ENCODE data around the gene CEP350.

Gene CEP350

GRCh38 chr1:180070286-180070685, 115.7 kb downstream of the CEP350 start:
- no peak for DNase-seq

- no peak for DNase-seq
Observed at GRCh38 chr1:180071759-180072158, 117.1 kb downstream of the CEP350 start.

- no peak for DNase-seq
Observed at GRCh38 chr1:180080439-180080838, 125.8 kb downstream of the CEP350 start.

DNA sequence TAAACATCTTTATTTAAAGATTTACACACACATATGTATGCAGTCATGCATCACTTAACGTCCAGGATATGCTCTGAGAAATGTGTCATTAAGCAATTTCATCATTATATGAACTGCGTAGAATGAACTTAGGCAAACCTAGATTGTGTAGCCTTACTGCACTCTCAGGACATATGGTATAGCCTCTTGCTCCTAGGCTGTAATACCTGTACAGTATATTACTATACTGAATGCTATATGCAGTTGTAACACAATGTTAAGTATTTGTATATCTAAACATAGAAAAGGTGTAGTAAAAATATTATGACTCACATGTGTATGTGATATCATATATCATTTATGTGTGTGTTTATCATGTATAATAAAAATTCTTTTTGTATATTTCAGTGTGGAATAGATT, 126.9 kb downstream of the CEP350 start:
- DNase-seq: no peak

DNA sequence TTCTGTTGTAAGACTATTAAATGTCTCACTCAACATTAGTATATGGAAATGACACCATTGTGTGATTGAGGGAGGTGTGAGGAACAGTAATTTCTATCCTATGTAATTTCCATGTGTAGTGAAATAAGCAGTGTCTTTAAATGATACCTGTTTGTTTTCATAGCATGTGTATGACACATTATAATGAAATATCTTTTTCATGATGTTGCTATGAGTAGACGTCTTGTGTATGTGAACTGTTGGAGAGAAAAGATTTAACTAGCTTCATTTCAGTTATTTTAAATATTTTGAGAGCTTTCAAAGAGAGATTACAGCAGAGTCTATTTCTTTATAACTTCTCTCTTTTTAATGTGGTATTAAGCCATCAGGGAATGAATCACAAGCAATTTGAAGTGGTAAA, 128.6 kb downstream of the CEP350 start:
- DNase-seq: no peak

GRCh38 chr1:180084867-180085266, 130.3 kb downstream of the CEP350 start:
- no peak for DNase-seq

DNA sequence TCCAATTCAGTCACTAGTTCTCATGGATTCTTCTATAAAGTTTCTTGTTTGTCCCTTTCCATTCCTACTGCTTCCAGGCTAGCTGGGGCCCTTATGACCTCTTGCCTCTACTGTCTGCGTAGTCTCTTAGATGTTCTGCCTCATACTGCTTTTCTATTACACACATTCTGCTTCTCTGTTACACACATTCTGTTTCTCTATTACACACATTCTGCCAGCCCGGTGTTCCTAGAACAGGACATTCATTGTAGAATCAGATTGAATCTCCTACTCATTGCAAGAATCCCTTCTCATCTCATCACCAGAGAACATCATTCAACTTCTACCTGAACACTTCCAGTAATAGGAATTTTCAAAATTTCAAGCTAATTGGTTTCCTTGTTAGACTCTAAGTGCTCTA, 130.7 kb downstream of the CEP350 start:
- no peak for DNase-seq

- DNase-seq: no peak
Observed at GRCh38 chr1:180092931-180093650, 138.5 kb downstream of the CEP350 start.

GRCh38 chr1:180094705-180095295, 140.2 kb downstream of the CEP350 start:
- no peak for DNase-seq

- no peak for DNase-seq
Observed at GRCh38 chr1:180096584-180097325, 142.1 kb downstream of the CEP350 start.

- no peak for DNase-seq
Observed at GRCh38 chr1:180097326-180097605, 142.7 kb downstream of the CEP350 start.

DNA sequence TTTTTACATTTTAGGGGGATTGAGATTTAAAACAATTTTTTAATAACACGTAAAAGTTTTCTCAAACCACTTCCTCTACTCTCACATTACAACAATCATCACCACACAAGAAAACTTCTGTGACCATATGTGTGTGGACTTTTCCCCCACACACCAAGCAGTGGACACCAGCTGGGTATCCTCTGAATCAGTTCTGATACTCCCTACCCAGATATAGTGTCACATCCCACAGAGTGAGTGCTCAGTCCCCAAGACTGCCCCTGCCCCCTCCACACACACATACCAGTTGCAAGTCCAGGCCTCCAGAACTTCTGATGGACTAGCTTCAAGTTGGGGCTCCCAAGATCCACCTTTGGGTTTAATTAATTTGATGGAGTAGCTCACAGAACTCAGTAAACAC, 146.8 kb downstream of the CEP350 start:
- DNase-seq: no peak

GRCh38 chr1:180103819-180104218, 149.2 kb downstream of the CEP350 start:
- DNase-seq: no peak

- DNase-seq: no peak
Observed at GRCh38 chr1:180112091-180112490, 157.5 kb downstream of the CEP350 start.

GRCh38 chr1:180112984-180113647, 158.5 kb downstream of the CEP350 start:
- DNase-seq: no peak

DNA sequence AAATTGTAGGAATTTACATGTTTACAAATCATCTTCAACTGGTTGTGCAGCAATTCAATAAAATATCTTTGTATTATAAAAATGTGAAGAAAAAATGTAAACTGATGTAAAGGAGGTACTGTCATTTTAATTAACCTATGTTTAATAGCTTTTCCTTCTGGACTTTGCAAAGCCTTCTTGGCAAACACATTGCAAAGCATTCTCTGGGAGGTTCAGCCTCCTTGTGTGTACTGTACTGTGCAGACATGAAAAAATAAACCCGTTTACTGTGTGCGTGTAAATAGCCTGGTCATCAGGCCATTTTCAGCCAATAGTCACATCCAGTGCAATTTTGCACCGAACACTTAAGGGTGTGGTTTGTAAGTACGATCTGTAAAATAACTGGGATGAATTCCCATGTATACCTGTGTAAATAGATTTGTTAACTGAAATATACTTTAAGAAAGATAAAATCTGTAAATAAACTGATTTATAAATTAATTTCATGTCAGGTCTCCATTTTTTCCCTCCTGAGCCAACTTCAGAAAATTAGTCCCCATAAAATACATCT, 159.9 kb downstream of the CEP350 start:
- no peak for DNase-seq

GRCh38 chr1:180116964-180117763, 162.6 kb downstream of the CEP350 start:
- no peak for DNase-seq

DNA sequence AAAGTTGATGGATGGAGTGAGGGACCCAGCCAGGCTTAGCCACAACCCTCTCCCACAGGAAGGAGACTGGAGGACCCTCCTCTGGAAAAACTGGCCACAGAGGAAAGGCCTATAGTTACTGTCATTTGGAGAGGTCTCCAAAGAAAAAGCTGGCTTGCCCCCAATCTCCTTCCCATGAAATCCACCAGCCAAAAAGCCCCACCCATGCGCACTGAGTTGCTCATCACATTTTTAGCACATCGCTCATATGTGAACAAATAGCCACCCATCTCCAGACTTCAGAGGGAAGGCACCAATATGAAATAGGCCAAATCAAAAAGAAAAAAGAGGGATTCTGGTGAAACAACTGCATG, 163.1 kb downstream of the CEP350 start:
- no peak for DNase-seq

- no peak for DNase-seq
Observed at GRCh38 chr1:180119837-180120236, 165.2 kb downstream of the CEP350 start.

GRCh38 chr1:180123463-180123936, 168.9 kb downstream of the CEP350 start:
- DNase-seq: no peak

GRCh38 chr1:180130651-180131050, 176.0 kb downstream of the CEP350 start:
- DNase-seq: no peak

DNA sequence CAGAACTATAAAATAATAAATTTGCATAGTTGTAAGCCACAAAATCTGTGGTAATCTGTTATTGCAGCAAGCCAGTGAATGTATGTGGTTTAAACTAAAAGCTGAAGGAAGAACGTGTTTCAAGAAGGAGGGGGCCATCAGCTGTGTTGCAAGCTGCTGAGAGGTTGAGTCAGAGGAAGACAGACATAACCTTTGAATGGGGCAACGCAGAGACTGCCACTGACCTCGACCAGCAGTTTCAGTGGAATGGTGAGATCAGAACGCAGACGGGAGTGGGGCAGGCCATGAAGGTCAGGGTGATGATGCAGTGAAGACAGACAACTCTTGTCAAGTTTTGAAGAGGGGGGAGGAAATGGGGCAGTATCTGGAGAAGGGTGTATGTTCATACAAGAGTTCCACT, 176.9 kb downstream of the CEP350 start:
- no peak for DNase-seq

GRCh38 chr1:180133193-180133592, 178.6 kb downstream of the CEP350 start:
- DNase-seq: no peak
